ENCODE measurements around the gene TMEM54.

Gene TMEM54

GRCh38 chr1:32929366-32929765 lies 28.2 kb upstream of the TMEM54 start:
- H3K27me3 ChIP-seq (replicated peaks; ENCODE audit: insufficient read depth, low read length), result peaks cover 12% of the 10 kb centered on the region
- H3K9me3 ChIP-seq (replicated peaks; ENCODE audit: insufficient read depth, low read length), result no peaks in the 10 kb centered on the region
- H3K4me2 ChIP-seq (ENCODE audit: low read depth, low read length), result no peak overlapping the region
- no peak overlapping the region for H3K27ac ChIP-seq (ENCODE audit: low read length)
- H3K9me2 ChIP-seq (replicated peaks; ENCODE audit: insufficient read depth, low read length), result no peaks in the 10 kb centered on the region
- no peaks in the 10 kb centered on the region for H3F3A ChIP-seq (ENCODE audit: insufficient read depth, low read length)
- TF ChIP-seq EZH2 (optimal IDR thresholded peaks at IDR 0.05; ENCODE audit: low read depth, low read length) (no peak), CTCF (IDR thresholded peaks at IDR 0.05; ENCODE audit: low read length) (no peak), EZH2phosphoT487 (IDR thresholded peaks at IDR 0.05; ENCODE audit: low read length) (no peak)
- H2AFZ ChIP-seq (ENCODE audit: low read length), result no peak overlapping the region
- H3K4me1 ChIP-seq (ENCODE audit: low read length), result no peaks in the 10 kb centered on the region
- no peaks in the 10 kb centered on the region for H3K36me3 ChIP-seq (replicated peaks; ENCODE audit: insufficient read depth, low read length)
- no peaks in the 10 kb centered on the region for H3K79me2 ChIP-seq (ENCODE audit: low read length)
- no peak overlapping the region for H3K9ac ChIP-seq (ENCODE audit: low read length)
- no peak overlapping the region for H3K4me3 ChIP-seq (ENCODE audit: low read length)
- no peaks in the 10 kb centered on the region for H4K20me1 ChIP-seq (ENCODE audit: insufficient read depth, low read length)
- DNase-seq, result no peak

GRCh38 chr1:32928715-32929114 lies 27.5 kb upstream of the TMEM54 start:
- TF ChIP-seq EZH2 (optimal IDR thresholded peaks at IDR 0.05; ENCODE audit: low read depth, low read length) (no peak), CTCF (IDR thresholded peaks at IDR 0.05; ENCODE audit: low read length) (no peak), EZH2phosphoT487 (IDR thresholded peaks at IDR 0.05; ENCODE audit: low read length) (no peak)
- Histone ChIP-seq H3K4me3 (ENCODE audit: low read length) (no peak overlapping the region), H3K36me3 (replicated peaks; ENCODE audit: insufficient read depth, low read length) (no peaks in the 10 kb centered on the region), H3K9ac (ENCODE audit: low read length) (no peak overlapping the region), H3K27ac (ENCODE audit: low read length) (no peak overlapping the region), H3K9me3 (replicated peaks; ENCODE audit: insufficient read depth, low read length) (no peaks in the 10 kb centered on the region), H2AFZ (ENCODE audit: low read length) (no peak overlapping the region), H3K27me3 (replicated peaks; ENCODE audit: insufficient read depth, low read length) (peaks cover 12% of the 10 kb centered on the region), H3K4me1 (ENCODE audit: low read length) (no peaks in the 10 kb centered on the region), H3K4me2 (ENCODE audit: low read depth, low read length) (no peak overlapping the region), H4K20me1 (ENCODE audit: insufficient read depth, low read length) (no peaks in the 10 kb centered on the region), H3K9me2 (replicated peaks; ENCODE audit: insufficient read depth, low read length) (no peaks in the 10 kb centered on the region), H3F3A (ENCODE audit: insufficient read depth, low read length) (no peaks in the 10 kb centered on the region), H3K79me2 (ENCODE audit: low read length) (no peaks in the 10 kb centered on the region)
- no peak for DNase-seq

- Histone ChIP-seq H3K36me3 (replicated peaks; ENCODE audit: insufficient read depth, low read length) (no peaks in the 10 kb centered on the region), H3F3A (ENCODE audit: insufficient read depth, low read length) (no peaks in the 10 kb centered on the region), H3K9ac (ENCODE audit: low read length) (no peak overlapping the region), H3K9me3 (replicated peaks; ENCODE audit: insufficient read depth, low read length) (no peaks in the 10 kb centered on the region), H3K4me2 (ENCODE audit: low read depth, low read length) (no peak overlapping the region), H3K27ac (ENCODE audit: low read length) (no peak overlapping the region), H4K20me1 (ENCODE audit: insufficient read depth, low read length) (no peaks in the 10 kb centered on the region), H3K9me2 (replicated peaks; ENCODE audit: insufficient read depth, low read length) (no peaks in the 10 kb centered on the region), H3K27me3 (replicated peaks; ENCODE audit: insufficient read depth, low read length) (peaks cover 12% of the 10 kb centered on the region), H3K4me3 (ENCODE audit: low read length) (no peak overlapping the region), H3K4me1 (ENCODE audit: low read length) (no peaks in the 10 kb centered on the region), H2AFZ (ENCODE audit: low read length) (no peak overlapping the region), H3K79me2 (ENCODE audit: low read length) (no peaks in the 10 kb centered on the region)
- no peak for DNase-seq
- TF ChIP-seq EZH2phosphoT487 (IDR thresholded peaks at IDR 0.05; ENCODE audit: low read length) (no peak), CTCF (IDR thresholded peaks at IDR 0.05; ENCODE audit: low read length) (no peak), EZH2 (optimal IDR thresholded peaks at IDR 0.05; ENCODE audit: low read depth, low read length) (no peak)
Measured at GRCh38 chr1:32928285-32928684, 27.1 kb upstream of the TMEM54 start.

Data from MM.1S (cell line).